Keratinocyte (primary cell): ENCODE data around the gene KIF13A. TPM values are rescaled to one million over a fixed set of nuclear protein-coding genes. Genes with fewer than 3 reads are reported as not detected.

Experiments
- DNase-seq: peaks from one replicate; pipeline ENCODE4 v3.0.0-alpha.2; 2011; ENCODE audit warnings: low read depth, missing footprints, low spot score
- FAIRE-seq: peaks from 2 replicates; lab custom pipeline; 2011; peaks lifted over from hg19 to GRCh38; lab: Jason Lieb, UNC
- H2AFZ ChIP-seq: 2 replicates; pipeline ENCODE4 v1.6.0; 2012; ENCODE audit warnings: low read length, control low read depth, inconsistent platforms; ENCODE audit not compliant: control insufficient read depth
- H3K27ac ChIP-seq: 2 replicates; pipeline ENCODE4 v1.5.1; 2011; ENCODE audit warnings: low read length; ENCODE audit not compliant: control insufficient read depth, insufficient read depth
- H3K27me3 ChIP-seq: 3 replicates; pipeline ENCODE4 v1.6.0; 2011; ENCODE audit warnings: low read length; ENCODE audit not compliant: control insufficient read depth, insufficient read depth; ENCODE audit errors: extremely low read depth
- H3K36me3 ChIP-seq, 2 experiments: 2 replicates in 1 of 2; 3 replicates in 1 of 2; pipeline ENCODE4 v1.5.1; 2011; ENCODE audit warnings: low read length in 2 of 2, mild to moderate bottlenecking in 1 of 2; ENCODE audit not compliant: control insufficient read depth in 2 of 2, insufficient read depth in 2 of 2; ENCODE audit errors: extremely low read depth in 1 of 2
- H3K4me1 ChIP-seq: 3 replicates; pipeline ENCODE4 v1.5.1; 2011; ENCODE audit warnings: low read length; ENCODE audit not compliant: control insufficient read depth, insufficient read depth; ENCODE audit errors: extremely low read depth
- H3K4me2 ChIP-seq: 3 replicates; pipeline ENCODE4 v1.6.0; 2011; ENCODE audit warnings: low read depth, low read length; ENCODE audit not compliant: control insufficient read depth, insufficient read depth; ENCODE audit errors: extremely low read depth
- H3K4me3 ChIP-seq, 3 experiments: fragments of 200-600 bp in 1 of 3; sonication (generic) in 1 of 3; 2 replicates in 2 of 3; 3 replicates in 1 of 3; pipeline ENCODE4 v1.5.1; 2011 to 2016; ENCODE audit warnings: low read length in 3 of 3, mild to moderate bottlenecking in 3 of 3, control low read depth in 2 of 3, inconsistent platforms in 1 of 3, low read depth in 1 of 3, mixed read lengths in 1 of 3, mixed run types in 1 of 3, moderate library complexity in 1 of 3; ENCODE audit not compliant: control insufficient read depth in 2 of 3, insufficient read depth in 2 of 3; ENCODE audit errors: extremely low read depth in 1 of 3
- H3K79me2 ChIP-seq: 2 replicates; pipeline ENCODE4 v1.6.0; 2012; ENCODE audit warnings: low read length; ENCODE audit not compliant: control insufficient read depth, insufficient read depth
- H3K9ac ChIP-seq: 3 replicates; pipeline ENCODE4 v1.6.0; 2011; ENCODE audit warnings: low read length; ENCODE audit not compliant: control insufficient read depth, insufficient read depth; ENCODE audit errors: extremely low read depth
- H3K9me1 ChIP-seq: 3 replicates; pipeline ENCODE4 v1.6.0; 2011; ENCODE audit warnings: low read length; ENCODE audit not compliant: control insufficient read depth, insufficient read depth; ENCODE audit errors: extremely low read depth
- H3K9me3 ChIP-seq: 2 replicates; pipeline ENCODE4 v1.5.1; 2012; ENCODE audit warnings: low read depth, low read length; ENCODE audit not compliant: control insufficient read depth
- H4K20me1 ChIP-seq: 3 replicates; pipeline ENCODE4 v1.6.0; 2011; ENCODE audit warnings: low read length; ENCODE audit not compliant: control insufficient read depth, insufficient read depth; ENCODE audit errors: extremely low read depth
- CTCF ChIP-seq, 3 experiments: IDR thresholded peaks in 1 of 3; conservative IDR thresholded peaks in 1 of 3; optimal IDR thresholded peaks in 1 of 3; 2 replicates in 2 of 3; 3 replicates in 1 of 3; pipeline versions ENCODE3 to v1.5.1; 2011; ENCODE audit warnings: low read length in 3 of 3, mild to moderate bottlenecking in 3 of 3, moderate library complexity in 2 of 3, control low read depth in 1 of 3, inconsistent platforms in 1 of 3; ENCODE audit not compliant: insufficient read depth in 2 of 3; ENCODE audit errors: extremely low read depth in 1 of 3
- EZH2 ChIP-seq: IDR thresholded peaks from one replicate; pipeline ENCODE4 v1.6.1; 2012; ENCODE audit warnings: inconsistent platforms, mild to moderate bottlenecking, low read length, moderate library complexity
- dilution Hi-C: fragments of 300-500 bp; cut with MboI; formaldehyde crosslinking; loops from one replicate; pipeline ENCODE4 v1.7.0; 2020; ENCODE audit warnings: low sequenced_read_pairs; ENCODE audit not compliant: extremely low pct_ligation_motif_present
- polyA plus RNA-seq, 5 experiments: library from polyadenylated mRNA; depleted of rRNA in 3 of 5; stranded (reverse) in 3 of 5; stranded (forward) in 1 of 5; unstranded in 1 of 5; fragments of >200 nt; gene quantifications; 1 replicate in 1 of 5; 2 replicates in 3 of 5; 3 replicates in 1 of 5; pipeline versions ENCODE4 v1.2.1 to v1.2.3, GENCODE V29; 2011 to 2012; ENCODE audit warnings: missing spikeins in 2 of 5, low read depth in 1 of 5, low replicate concordance in 1 of 5

Gene KIF13A
- polyA plus RNA-seq, 1 donor (not counting 4 experiments of a cell fraction or from before 2014, with no cell fraction given): 96.2 TPM

- DNase-seq (no peak), FAIRE-seq (no peak)
- Histone ChIP-seq H2AFZ (no peak overlapping the region), H3K27me3 (no peaks in the 10 kb centered on the region), H3K4me1 (peaks cover 2% of the 10 kb centered on the region), H3K9ac (no peak overlapping the region), H4K20me1 (no peaks in the 10 kb centered on the region), H3K4me3 (no peak overlapping the region), H3K79me2 (no peaks in the 10 kb centered on the region), H3K36me3 (no peaks in the 10 kb centered on the region), H3K9me1 (no peaks in the 10 kb centered on the region), H3K9me3 (no peaks in the 10 kb centered on the region), H3K4me2 (no peak overlapping the region), H3K27ac (no peak overlapping the region)
- TF ChIP-seq CTCF (optimal IDR thresholded peaks at IDR 0.05 in 1 of 3, IDR thresholded peaks at IDR 0.05 in 1 of 3, conservative IDR thresholded peaks at IDR 0.05 in 1 of 3; ENCODE audit: extremely low read depth in 1 of 3, insufficient read depth in 2 of 3, low read length in 3 of 3): no peak
- TF ChIP-seq EZH2: no peak
- dilution Hi-C loops: no loop called here
Measured at GRCh38 chr6:17724341-17724740, 263.1 kb downstream of the KIF13A start.

- Histone ChIP-seq H3K4me1 (peaks cover 2% of the 10 kb centered on the region), H3K36me3 (no peaks in the 10 kb centered on the region), H4K20me1 (no peaks in the 10 kb centered on the region), H3K9ac (no peak overlapping the region), H3K4me3 (no peak overlapping the region), H2AFZ (no peak overlapping the region), H3K27me3 (no peaks in the 10 kb centered on the region), H3K9me3 (no peaks in the 10 kb centered on the region), H3K27ac (no peak overlapping the region), H3K9me1 (no peaks in the 10 kb centered on the region), H3K4me2 (no peak overlapping the region), H3K79me2 (no peaks in the 10 kb centered on the region)
- DNase-seq: no peak
- FAIRE-seq: no peak
- dilution Hi-C loops: no loop called here
- TF ChIP-seq EZH2 (no peak), CTCF (optimal IDR thresholded peaks at IDR 0.05 in 1 of 3, IDR thresholded peaks at IDR 0.05 in 1 of 3, conservative IDR thresholded peaks at IDR 0.05 in 1 of 3; ENCODE audit: extremely low read depth in 1 of 3, insufficient read depth in 2 of 3, low read length in 3 of 3) (no peak)
Measured at GRCh38 chr6:17721671-17722070, 265.8 kb downstream of the KIF13A start.
